Prostate gland (tissue), 2 donors: ENCODE results near the gene LIMS2.

Source experiments
- POLR2A ChIP-seq: fragments of 450-650 bp; IDR thresholded peaks from one replicate; pipeline ENCODE4 v1.6.1; 2016; ENCODE audit warnings: antibody characterized with exemption, mild to moderate bottlenecking
- POLR2AphosphoS5 ChIP-seq: sonication (generic); formaldehyde crosslinking; IDR thresholded peaks from one replicate; pipeline ENCODE4 v1.6.1; 2017; ENCODE audit warnings: antibody characterized with exemption
- TF ChIP-seq, protein P1 (sequence below), 4 experiments: fragments of 200-600 bp in 2 of 4; fragments of 450-650 bp in 2 of 4; sonication (generic) in 2 of 4; IDR thresholded peaks; 1 replicate in 3 of 4; 2 replicates in 1 of 4; pipeline ENCODE4 v1.5.1; 2016 to 2019; ENCODE audit warnings: antibody characterized with exemption in 4 of 4, mild to moderate bottlenecking in 2 of 4, moderate library complexity in 2 of 4

DNA sequence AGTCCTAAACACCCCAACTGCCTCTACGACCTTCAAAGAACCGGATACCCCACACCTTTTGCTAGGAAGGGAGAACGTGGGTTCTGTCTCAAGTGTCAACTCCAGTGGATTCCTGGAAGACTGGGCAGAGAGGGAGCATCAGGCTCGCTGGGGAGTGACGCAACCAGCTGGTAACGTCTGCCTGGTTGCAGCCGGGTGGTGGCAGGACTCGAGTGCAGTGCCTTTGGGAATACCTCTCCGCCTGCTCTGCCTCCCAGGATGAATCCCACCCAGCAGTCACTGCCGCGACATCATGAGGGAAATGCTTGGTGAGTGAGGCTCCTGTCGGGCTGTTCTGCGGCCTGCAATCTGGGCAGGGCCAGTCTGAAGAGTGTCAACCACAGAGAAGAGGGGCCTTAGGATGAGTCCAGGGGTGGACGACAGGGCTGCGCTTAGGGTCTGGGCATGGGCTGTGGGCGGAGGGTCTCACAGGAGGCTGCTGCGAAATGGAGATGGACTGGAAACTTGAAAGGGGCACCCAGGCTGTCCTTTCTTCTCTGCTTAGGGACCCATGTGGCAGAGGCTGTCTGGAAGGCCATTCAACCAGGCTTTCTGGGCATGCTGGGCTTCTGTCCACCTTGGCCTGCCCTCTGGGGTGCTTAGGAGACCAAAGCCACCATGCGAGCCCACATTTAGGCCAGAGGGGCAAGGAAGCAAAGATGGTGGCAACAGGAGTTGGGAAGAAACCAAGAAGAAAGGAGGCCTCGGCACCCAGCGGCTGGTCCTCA, 16.5 kb downstream of the LIMS2 start:
- TF ChIP-seq POLR2AphosphoS5 (no peak), POLR2A (no peak)
- TF ChIP-seq, protein P1, sequence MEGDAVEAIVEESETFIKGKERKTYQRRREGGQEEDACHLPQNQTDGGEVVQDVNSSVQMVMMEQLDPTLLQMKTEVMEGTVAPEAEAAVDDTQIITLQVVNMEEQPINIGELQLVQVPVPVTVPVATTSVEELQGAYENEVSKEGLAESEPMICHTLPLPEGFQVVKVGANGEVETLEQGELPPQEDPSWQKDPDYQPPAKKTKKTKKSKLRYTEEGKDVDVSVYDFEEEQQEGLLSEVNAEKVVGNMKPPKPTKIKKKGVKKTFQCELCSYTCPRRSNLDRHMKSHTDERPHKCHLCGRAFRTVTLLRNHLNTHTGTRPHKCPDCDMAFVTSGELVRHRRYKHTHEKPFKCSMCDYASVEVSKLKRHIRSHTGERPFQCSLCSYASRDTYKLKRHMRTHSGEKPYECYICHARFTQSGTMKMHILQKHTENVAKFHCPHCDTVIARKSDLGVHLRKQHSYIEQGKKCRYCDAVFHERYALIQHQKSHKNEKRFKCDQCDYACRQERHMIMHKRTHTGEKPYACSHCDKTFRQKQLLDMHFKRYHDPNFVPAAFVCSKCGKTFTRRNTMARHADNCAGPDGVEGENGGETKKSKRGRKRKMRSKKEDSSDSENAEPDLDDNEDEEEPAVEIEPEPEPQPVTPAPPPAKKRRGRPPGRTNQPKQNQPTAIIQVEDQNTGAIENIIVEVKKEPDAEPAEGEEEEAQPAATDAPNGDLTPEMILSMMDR (IDR thresholded peaks at IDR 0.05), result no peak
